DOHH2 (cell line): ENCODE results near the gene GLCCI1.
A peak's percentile ranks its signal among the peaks of the same experiment; 100 is the strongest.

ENCODE experiments used
- H3F3A ChIP-seq: fragments of 200-600 bp; sonication (generic), shearing (Covaris generic); 2 replicates; pipeline ENCODE4 v1.6.0; 2016; ENCODE audit warnings: antibody characterized with exemption, mild to moderate bottlenecking; ENCODE audit not compliant: control insufficient read depth, insufficient read depth
- H3K27ac ChIP-seq: fragments of 200-600 bp; sonication (generic); 2 replicates; pipeline ENCODE4 v1.5.1; 2014; ENCODE audit warnings: low read depth, mild to moderate bottlenecking, low read length, moderate library complexity
- H3K27me3 ChIP-seq: fragments of 200-600 bp; sonication (generic); 2 replicates; pipeline ENCODE4 v1.6.1; 2014; ENCODE audit warnings: mild to moderate bottlenecking, low read length, mixed read lengths; ENCODE audit not compliant: control insufficient read depth
- H3K36me3 ChIP-seq: fragments of 200-600 bp; sonication (generic); 2 replicates; pipeline ENCODE4 v1.6.1; 2014; ENCODE audit warnings: mild to moderate bottlenecking, low read length, moderate library complexity, mixed read lengths; ENCODE audit not compliant: control insufficient read depth
- H3K4me1 ChIP-seq: fragments of 200-600 bp; sonication (generic); 2 replicates; pipeline ENCODE4 v1.6.1; 2014; ENCODE audit warnings: mild to moderate bottlenecking, low read length, mixed read lengths; ENCODE audit not compliant: control insufficient read depth
- H3K4me2 ChIP-seq: fragments of 200-600 bp; sonication (generic); 2 replicates; pipeline ENCODE4 v1.6.0; 2014; ENCODE audit warnings: mild to moderate bottlenecking, low read length, moderate library complexity
- H3K4me3 ChIP-seq: fragments of 200-600 bp; sonication (generic); 2 replicates; pipeline ENCODE4 v1.5.1; 2014; ENCODE audit warnings: mild to moderate bottlenecking, low read length, mixed read lengths
- H3K79me2 ChIP-seq: fragments of 200-600 bp; sonication (generic); 2 replicates; pipeline ENCODE4 v1.6.1; 2014; ENCODE audit warnings: mild to moderate bottlenecking, low read length, mixed read lengths; ENCODE audit not compliant: control insufficient read depth
- H3K9me2 ChIP-seq: fragments of 200-600 bp; sonication (generic); replicated peaks from 2 replicates; pipeline ENCODE4 v1.6.1; 2014; ENCODE audit warnings: mild to moderate bottlenecking, low read length, mixed read lengths; ENCODE audit not compliant: control insufficient read depth
- H3K9me3 ChIP-seq: fragments of 200-600 bp; sonication (generic); 2 replicates; pipeline ENCODE4 v1.6.1; 2014; ENCODE audit warnings: antibody characterized with exemption, low read length, mixed read lengths; ENCODE audit not compliant: control insufficient read depth, insufficient read depth
- H4K20me1 ChIP-seq: fragments of 200-600 bp; sonication (generic); 2 replicates; pipeline ENCODE4 v1.6.0; 2014; ENCODE audit warnings: low read depth, mild to moderate bottlenecking, antibody characterized with exemption, low read length, moderate library complexity; ENCODE audit not compliant: control insufficient read depth, insufficient read depth
- CTCF ChIP-seq: fragments of 200-600 bp; sonication (generic); IDR thresholded peaks from one replicate; pipeline ENCODE4 v1.5.1; 2014; ENCODE audit warnings: antibody characterized with exemption, mild to moderate bottlenecking, low read depth, low read length; ENCODE audit not compliant: poor library complexity, severe bottlenecking
- EZH2phosphoT487 ChIP-seq: fragments of 200-600 bp; sonication (generic); IDR thresholded peaks from 2 replicates; pipeline ENCODE4 v1.6.1; 2017; ENCODE audit warnings: borderline replicate concordance, mild to moderate bottlenecking, antibody characterized with exemption, low read length, moderate library complexity, mixed read lengths

GLCCI1 gene

GRCh38 chr7:7972922-7973594 is 4.5 kb downstream of the GLCCI1 start:
- H3K4me2 ChIP-seq: peak overlapping the region; percentile 64
- H3K79me2 ChIP-seq: peaks cover 85% of the 10 kb centered on the region
- no peaks in the 10 kb centered on the region for H3K9me2 ChIP-seq
- H3K36me3 ChIP-seq: peaks cover 41% of the 10 kb centered on the region
- no peaks in the 10 kb centered on the region for H3K27me3 ChIP-seq
- no peaks in the 10 kb centered on the region for H3K9me3 ChIP-seq
- peaks cover 20% of the 10 kb centered on the region for H3F3A ChIP-seq
- peak overlapping the region; percentile 83 for H3K4me3 ChIP-seq
- H3K4me1 ChIP-seq: peaks cover 61% of the 10 kb centered on the region
- TF ChIP-seq CTCF (no peak), EZH2phosphoT487 (no peak)
- H3K27ac ChIP-seq: peak overlapping the region; percentile 91
- peaks cover 8% of the 10 kb centered on the region; the same call in 1 of the 2 replicates for H4K20me1 ChIP-seq

GRCh38 chr7:7976677-7977076 is 8.1 kb downstream of the GLCCI1 start:
- peaks cover 10% of the 10 kb centered on the region for H3F3A ChIP-seq
- no peak overlapping the region for H3K27ac ChIP-seq
- H3K36me3 ChIP-seq: peaks cover 29% of the 10 kb centered on the region
- peak overlapping the region; percentile 1; the same call in 1 of the 2 replicates for H3K4me3 ChIP-seq
- H3K79me2 ChIP-seq: peaks cover 100% of the 10 kb centered on the region
- H3K9me3 ChIP-seq: no peaks in the 10 kb centered on the region
- H3K4me2 ChIP-seq: peak overlapping the region; percentile 38
- H3K27me3 ChIP-seq: no peaks in the 10 kb centered on the region
- H4K20me1 ChIP-seq: peaks cover 3% of the 10 kb centered on the region; the same call in 1 of the 2 replicates
- TF ChIP-seq EZH2phosphoT487: no peak
- TF ChIP-seq CTCF: no peak
- no peaks in the 10 kb centered on the region for H3K9me2 ChIP-seq
- H3K4me1 ChIP-seq: peaks cover 60% of the 10 kb centered on the region

- peaks cover 7% of the 10 kb centered on the region; the same call in 1 of the 2 replicates for H3F3A ChIP-seq
- peaks cover 100% of the 10 kb centered on the region for H3K79me2 ChIP-seq
- H3K9me3 ChIP-seq: no peaks in the 10 kb centered on the region
- H3K4me1 ChIP-seq: peaks cover 53% of the 10 kb centered on the region
- no peak overlapping the region for H3K27ac ChIP-seq
- no peaks in the 10 kb centered on the region for H3K27me3 ChIP-seq
- H3K4me3 ChIP-seq: no peak overlapping the region
- TF ChIP-seq CTCF (no peak), EZH2phosphoT487 (no peak)
- peak overlapping the region; percentile 21 for H3K4me2 ChIP-seq
- H3K36me3 ChIP-seq: peaks cover 22% of the 10 kb centered on the region
- H3K9me2 ChIP-seq: no peaks in the 10 kb centered on the region
- H4K20me1 ChIP-seq: peaks cover 3% of the 10 kb centered on the region; the same call in 1 of the 2 replicates
These were observed 9.2 kb downstream of the GLCCI1 start for GRCh38 chr7:7977774-7978173.
